ENCODE data around the gene CIAO3.
"Not testable (repeated sequence)": the region's sequence is repeated elsewhere in the genome, so short reads cannot be mapped to it uniquely, and the experiment has no call there.

The CIAO3 gene

GRCh38 chr16:782766-783403, 42.1 kb upstream of the CIAO3 start:
- DNase-seq (ENCODE audit: insufficient read length): no peak
- no peak for TF ChIP-seq TAF1 (IDR thresholded peaks at IDR 0.05; ENCODE audit: borderline replicate concordance, low read depth, low read length)
- TF ChIP-seq POLR2AphosphoS5 (IDR thresholded peaks at IDR 0.05; ENCODE audit: low read depth, low read length): no peak; the same call in 1 of the 2 replicates
- no peak for TF ChIP-seq POLR2A (IDR thresholded peaks at IDR 0.05; ENCODE audit: low read depth, low read length)
- no peak for FAIRE-seq

GRCh38 chr16:782258-782657, 41.5 kb upstream of the CIAO3 start:
- FAIRE-seq (no peak), DNase-seq (ENCODE audit: insufficient read length) (no peak)
- TF ChIP-seq TAF1 (IDR thresholded peaks at IDR 0.05; ENCODE audit: borderline replicate concordance, low read depth, low read length): no peak
- no peak for TF ChIP-seq POLR2AphosphoS5 (IDR thresholded peaks at IDR 0.05; ENCODE audit: low read depth, low read length)
- no peak for TF ChIP-seq POLR2A (IDR thresholded peaks at IDR 0.05; ENCODE audit: low read depth, low read length)

- DNase-seq (ENCODE audit: insufficient read length) (no peak), FAIRE-seq (no peak)
- TF ChIP-seq TAF1 (IDR thresholded peaks at IDR 0.05; ENCODE audit: borderline replicate concordance, low read depth, low read length) (no peak), POLR2A (IDR thresholded peaks at IDR 0.05; ENCODE audit: low read depth, low read length) (no peak), POLR2AphosphoS5 (IDR thresholded peaks at IDR 0.05; ENCODE audit: low read depth, low read length) (no peak)
These were observed 40.7 kb upstream of the CIAO3 start for GRCh38 chr16:781346-782010.

GRCh38 chr16:780296-780695, 39.5 kb upstream of the CIAO3 start:
- DNase-seq (ENCODE audit: insufficient read length) (no peak), FAIRE-seq (no peak)
- TF ChIP-seq TAF1 (IDR thresholded peaks at IDR 0.05; ENCODE audit: borderline replicate concordance, low read depth, low read length): no peak
- TF ChIP-seq POLR2A (IDR thresholded peaks at IDR 0.05; ENCODE audit: low read depth, low read length): no peak
- no peak for TF ChIP-seq POLR2AphosphoS5 (IDR thresholded peaks at IDR 0.05; ENCODE audit: low read depth, low read length)

GRCh38 chr16:779561-779960, 38.8 kb upstream of the CIAO3 start:
- DNase-seq (ENCODE audit: insufficient read length) (no peak), FAIRE-seq (no peak)

GRCh38 chr16:778909-779527, 38.2 kb upstream of the CIAO3 start:
- DNase-seq (ENCODE audit: insufficient read length) (no peak), FAIRE-seq (no peak)
- TF ChIP-seq POLR2A (IDR thresholded peaks at IDR 0.05; ENCODE audit: low read depth, low read length) (no peak), POLR2AphosphoS5 (IDR thresholded peaks at IDR 0.05; ENCODE audit: low read depth, low read length) (no peak), TAF1 (IDR thresholded peaks at IDR 0.05; ENCODE audit: borderline replicate concordance, low read depth, low read length) (no peak)

More at GRCh38 chr16:779561-779960, 38.8 kb upstream of the CIAO3 start:
- TF ChIP-seq POLR2A (IDR thresholded peaks at IDR 0.05; ENCODE audit: low read depth, low read length) (no peak), POLR2AphosphoS5 (IDR thresholded peaks at IDR 0.05; ENCODE audit: low read depth, low read length) (no peak), TAF1 (IDR thresholded peaks at IDR 0.05; ENCODE audit: borderline replicate concordance, low read depth, low read length) (no peak)

- no peak for DNase-seq (ENCODE audit: insufficient read length)
- TF ChIP-seq POLR2A (IDR thresholded peaks at IDR 0.05; ENCODE audit: low read depth, low read length) (no peak), POLR2AphosphoS5 (IDR thresholded peaks at IDR 0.05; ENCODE audit: low read depth, low read length) (no peak), TAF1 (IDR thresholded peaks at IDR 0.05; ENCODE audit: borderline replicate concordance, low read depth, low read length) (no peak)
- FAIRE-seq: no peak
These were observed 37.6 kb upstream of the CIAO3 start for GRCh38 chr16:778447-778846.

- no peak for DNase-seq (ENCODE audit: insufficient read length)
- FAIRE-seq: no peak
- TF ChIP-seq POLR2A (IDR thresholded peaks at IDR 0.05; ENCODE audit: low read depth, low read length) (no peak), TAF1 (IDR thresholded peaks at IDR 0.05; ENCODE audit: borderline replicate concordance, low read depth, low read length) (no peak), POLR2AphosphoS5 (IDR thresholded peaks at IDR 0.05; ENCODE audit: low read depth, low read length) (no peak)
These were observed 37.0 kb upstream of the CIAO3 start for GRCh38 chr16:777826-778225.

GRCh38 chr16:776824-777223, 36.0 kb upstream of the CIAO3 start:
- TF ChIP-seq POLR2A (IDR thresholded peaks at IDR 0.05; ENCODE audit: low read depth, low read length): no peak
- TF ChIP-seq POLR2AphosphoS5 (IDR thresholded peaks at IDR 0.05; ENCODE audit: low read depth, low read length): no peak
- TF ChIP-seq TAF1 (IDR thresholded peaks at IDR 0.05; ENCODE audit: borderline replicate concordance, low read depth, low read length): no peak
- FAIRE-seq (no peak), DNase-seq (ENCODE audit: insufficient read length) (no peak)

- FAIRE-seq; DNase-seq (ENCODE audit: insufficient read length): not testable (repeated sequence)
These were observed 35.5 kb upstream of the CIAO3 start for GRCh38 chr16:776298-776697.

- DNase-seq (ENCODE audit: insufficient read length): no peak
- no peak for FAIRE-seq
- TF ChIP-seq POLR2AphosphoS5 (IDR thresholded peaks at IDR 0.05; ENCODE audit: low read depth, low read length) (no peak), TAF1 (IDR thresholded peaks at IDR 0.05; ENCODE audit: borderline replicate concordance, low read depth, low read length) (no peak), POLR2A (IDR thresholded peaks at IDR 0.05; ENCODE audit: low read depth, low read length) (no peak)
These were observed 34.5 kb upstream of the CIAO3 start for GRCh38 chr16:775236-775796.
